ENCODE measurements around the gene ARHGAP10. TPM values are rescaled to one million over a fixed set of nuclear protein-coding genes. Genes with fewer than 3 reads are reported as not detected.

Gene ARHGAP10
- total RNA-seq, 1 experiment from 2014 or later = 9.0 TPM

DNA sequence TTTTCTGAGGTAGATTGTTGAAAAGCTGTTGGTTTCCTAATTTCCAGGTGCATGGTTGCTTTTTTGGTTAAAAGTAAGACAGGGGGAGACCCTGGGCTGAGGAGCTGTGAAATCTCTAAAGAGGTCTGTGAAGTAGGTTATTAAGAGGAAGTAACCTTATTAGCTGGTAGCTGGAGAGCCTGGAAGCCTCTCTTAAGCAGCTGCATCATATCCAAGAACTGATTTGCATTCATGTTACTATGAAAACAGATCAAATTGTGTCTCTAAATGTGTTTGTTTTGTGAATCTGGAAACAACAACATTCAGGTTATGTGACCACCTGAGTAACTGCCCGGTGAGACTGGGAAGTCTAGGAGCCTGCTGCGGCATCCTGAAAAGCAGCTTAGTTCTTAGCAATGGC, 54.1 kb downstream of the ARHGAP10 start:
- DNase-seq (no peak), ATAC-seq (no peak)
- TF ChIP-seq EZH2 (IDR thresholded peaks at IDR 0.05; ENCODE audit: low read length, unreplicated experiment) (no peak), EZH2phosphoT487 (IDR thresholded peaks at IDR 0.05; ENCODE audit: borderline replicate concordance, low read length) (no peak)
- TF ChIP-seq, protein P1, sequence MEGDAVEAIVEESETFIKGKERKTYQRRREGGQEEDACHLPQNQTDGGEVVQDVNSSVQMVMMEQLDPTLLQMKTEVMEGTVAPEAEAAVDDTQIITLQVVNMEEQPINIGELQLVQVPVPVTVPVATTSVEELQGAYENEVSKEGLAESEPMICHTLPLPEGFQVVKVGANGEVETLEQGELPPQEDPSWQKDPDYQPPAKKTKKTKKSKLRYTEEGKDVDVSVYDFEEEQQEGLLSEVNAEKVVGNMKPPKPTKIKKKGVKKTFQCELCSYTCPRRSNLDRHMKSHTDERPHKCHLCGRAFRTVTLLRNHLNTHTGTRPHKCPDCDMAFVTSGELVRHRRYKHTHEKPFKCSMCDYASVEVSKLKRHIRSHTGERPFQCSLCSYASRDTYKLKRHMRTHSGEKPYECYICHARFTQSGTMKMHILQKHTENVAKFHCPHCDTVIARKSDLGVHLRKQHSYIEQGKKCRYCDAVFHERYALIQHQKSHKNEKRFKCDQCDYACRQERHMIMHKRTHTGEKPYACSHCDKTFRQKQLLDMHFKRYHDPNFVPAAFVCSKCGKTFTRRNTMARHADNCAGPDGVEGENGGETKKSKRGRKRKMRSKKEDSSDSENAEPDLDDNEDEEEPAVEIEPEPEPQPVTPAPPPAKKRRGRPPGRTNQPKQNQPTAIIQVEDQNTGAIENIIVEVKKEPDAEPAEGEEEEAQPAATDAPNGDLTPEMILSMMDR (conservative IDR thresholded peaks at IDR 0.05; ENCODE audit: low read depth, low read length) = no peak
- Histone ChIP-seq H3K4me1 (ENCODE audit: insufficient read depth, low read length) (peaks cover 55% of the 10 kb centered on the region), H3K27me3 (ENCODE audit: low read length) (no peaks in the 10 kb centered on the region), H3K9ac (ENCODE audit: low read length) (no peak overlapping the region), H3K9me2 (replicated peaks; ENCODE audit: low read length) (no peaks in the 10 kb centered on the region), H2AFZ (ENCODE audit: low read length) (no peak overlapping the region), H3K79me2 (ENCODE audit: low read length) (peaks cover 32% of the 10 kb centered on the region), H3F3A (ENCODE audit: low read length, unreplicated experiment) (no peaks in the 10 kb centered on the region), H3K36me3 (ENCODE audit: low read depth, low read length) (no peaks in the 10 kb centered on the region), H4K20me1 (ENCODE audit: low read length) (no peaks in the 10 kb centered on the region), H3K27ac (ENCODE audit: low read length) (no peak overlapping the region), H3K9me3 (ENCODE audit: low read length) (no peaks in the 10 kb centered on the region), H3K4me3 (ENCODE audit: low read length) (no peak overlapping the region), H3K4me2 (ENCODE audit: low read length) (no peak overlapping the region)
- ChIA-PET CTCF (no interaction called here), POLR2A (ENCODE audit: unreplicated experiment) (no interaction called here)
- BruUV-seq (replicated peaks) = no TSS peak
- intact Hi-C loops (cut with micrococcal nuclease) = loop anchor here (10.0 kb wide), 1 partner anchor 49 kb away; no protein-coding TSS in a partner anchor

DNA sequence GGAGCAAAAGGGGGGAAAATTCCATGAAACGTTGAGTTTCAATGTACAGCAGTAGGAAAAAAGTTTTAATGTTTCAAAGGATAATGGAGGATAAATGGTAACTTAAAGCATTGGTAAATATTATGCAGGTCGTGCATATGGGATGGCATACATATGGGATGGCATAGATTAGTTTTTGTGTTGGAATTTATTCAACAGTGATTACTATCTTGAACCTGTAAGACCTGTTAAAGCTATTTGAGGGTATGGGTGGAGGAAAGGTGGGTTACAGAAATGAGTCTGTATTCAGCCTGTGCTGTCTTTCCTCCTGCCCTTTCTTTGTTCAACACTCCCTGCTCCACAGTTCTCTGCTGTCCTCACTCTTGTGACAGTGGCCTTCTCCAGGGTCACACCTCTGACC, 54.6 kb downstream of the ARHGAP10 start:
- ATAC-seq (no peak), DNase-seq (peak; percentile 10)
- TF ChIP-seq, protein P1 (conservative IDR thresholded peaks at IDR 0.05; ENCODE audit: low read depth, low read length) = no peak
- no peak for TF ChIP-seq EZH2 (IDR thresholded peaks at IDR 0.05; ENCODE audit: low read length, unreplicated experiment)
- no peak for TF ChIP-seq EZH2phosphoT487 (IDR thresholded peaks at IDR 0.05; ENCODE audit: borderline replicate concordance, low read length)
- Histone ChIP-seq H3K79me2 (ENCODE audit: low read length) (peaks cover 32% of the 10 kb centered on the region), H3K36me3 (ENCODE audit: low read depth, low read length) (no peaks in the 10 kb centered on the region), H3K4me3 (ENCODE audit: low read length) (no peak overlapping the region), H3K9ac (ENCODE audit: low read length) (no peak overlapping the region), H3F3A (ENCODE audit: low read length, unreplicated experiment) (no peaks in the 10 kb centered on the region), H3K27ac (ENCODE audit: low read length) (no peak overlapping the region), H3K4me1 (ENCODE audit: insufficient read depth, low read length) (peaks cover 60% of the 10 kb centered on the region), H2AFZ (ENCODE audit: low read length) (no peak overlapping the region), H3K9me3 (ENCODE audit: low read length) (no peaks in the 10 kb centered on the region), H4K20me1 (ENCODE audit: low read length) (no peaks in the 10 kb centered on the region), H3K27me3 (ENCODE audit: low read length) (no peaks in the 10 kb centered on the region), H3K9me2 (replicated peaks; ENCODE audit: low read length) (no peaks in the 10 kb centered on the region), H3K4me2 (ENCODE audit: low read length) (0 out of 2 replicates have a peak overlapping the region, but pooled peaks have one; percentile 31)
- ChIA-PET CTCF (no interaction called here), POLR2A (ENCODE audit: unreplicated experiment) (no interaction called here)
- intact Hi-C loops (cut with micrococcal nuclease) = loop anchor here (10.0 kb wide), 1 partner anchor 48 kb away; no protein-coding TSS in a partner anchor
- no TSS peak for BruUV-seq (replicated peaks)

DNA sequence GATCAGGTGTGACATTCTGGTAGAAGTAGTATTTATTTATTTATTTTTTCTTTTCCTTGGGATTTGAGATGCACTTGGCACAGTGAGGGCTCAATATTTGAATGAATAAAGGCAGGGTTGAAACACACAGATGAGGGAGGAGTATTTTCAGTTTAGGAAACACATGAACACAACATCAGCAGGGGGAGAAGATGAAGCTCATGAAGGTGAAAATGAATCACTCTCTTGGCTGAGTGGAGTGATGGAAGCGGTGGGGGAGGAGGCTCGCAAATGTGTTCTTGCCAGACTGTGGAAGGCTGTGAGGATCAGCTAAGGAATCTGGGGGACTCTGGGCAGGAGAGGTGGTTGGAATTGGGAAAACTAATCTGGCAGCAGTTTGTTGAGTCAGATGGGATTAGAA, 55.3 kb downstream of the ARHGAP10 start:
- Histone ChIP-seq H3K9me3 (ENCODE audit: low read length) (no peaks in the 10 kb centered on the region), H3K9ac (ENCODE audit: low read length) (no peak overlapping the region), H3K27me3 (ENCODE audit: low read length) (no peaks in the 10 kb centered on the region), H3K36me3 (ENCODE audit: low read depth, low read length) (no peaks in the 10 kb centered on the region), H3F3A (ENCODE audit: low read length, unreplicated experiment) (no peaks in the 10 kb centered on the region), H3K4me1 (ENCODE audit: insufficient read depth, low read length) (peaks cover 61% of the 10 kb centered on the region), H3K4me3 (ENCODE audit: low read length) (no peak overlapping the region), H3K4me2 (ENCODE audit: low read length) (0 out of 2 replicates have a peak overlapping the region, but pooled peaks have one; percentile 31), H3K79me2 (ENCODE audit: low read length) (peaks cover 39% of the 10 kb centered on the region), H2AFZ (ENCODE audit: low read length) (no peak overlapping the region), H3K9me2 (replicated peaks; ENCODE audit: low read length) (no peaks in the 10 kb centered on the region), H4K20me1 (ENCODE audit: low read length) (no peaks in the 10 kb centered on the region), H3K27ac (ENCODE audit: low read length) (no peak overlapping the region)
- POLR2A ChIA-PET (ENCODE audit: unreplicated experiment) = interaction anchor here (0.6 kb wide), 1 partner anchor 80 kb away, joined by 3 read pairs; no protein-coding TSS in a partner anchor
- intact Hi-C loops (cut with micrococcal nuclease) = loop anchor here (10.0 kb wide), 1 partner anchor 48 kb away; no protein-coding TSS in a partner anchor
- CTCF ChIA-PET = no interaction called here
- TF ChIP-seq, protein P1 (conservative IDR thresholded peaks at IDR 0.05; ENCODE audit: low read depth, low read length) = no peak
- no peak for TF ChIP-seq EZH2 (IDR thresholded peaks at IDR 0.05; ENCODE audit: low read length, unreplicated experiment)
- no peak for TF ChIP-seq EZH2phosphoT487 (IDR thresholded peaks at IDR 0.05; ENCODE audit: borderline replicate concordance, low read length)
- no TSS peak for BruUV-seq (replicated peaks)
- ATAC-seq (peak; percentile 40), DNase-seq (peak; percentile 42)
